GM21723 (cell line): Measurements from ENCODE around the gene PDK3.
A peak's percentile ranks its signal among the peaks of the same experiment; 100 is the strongest.

Experiments used
- ATAC-seq: cut with Tn5 transposase; IDR thresholded peaks from one replicate; pipeline ENCODE4 v1.9.1; 2021; ENCODE audit warnings: mild to moderate bottlenecking, moderate library complexity; ENCODE audit not compliant: unreplicated experiment

PDK3 gene

DNA sequence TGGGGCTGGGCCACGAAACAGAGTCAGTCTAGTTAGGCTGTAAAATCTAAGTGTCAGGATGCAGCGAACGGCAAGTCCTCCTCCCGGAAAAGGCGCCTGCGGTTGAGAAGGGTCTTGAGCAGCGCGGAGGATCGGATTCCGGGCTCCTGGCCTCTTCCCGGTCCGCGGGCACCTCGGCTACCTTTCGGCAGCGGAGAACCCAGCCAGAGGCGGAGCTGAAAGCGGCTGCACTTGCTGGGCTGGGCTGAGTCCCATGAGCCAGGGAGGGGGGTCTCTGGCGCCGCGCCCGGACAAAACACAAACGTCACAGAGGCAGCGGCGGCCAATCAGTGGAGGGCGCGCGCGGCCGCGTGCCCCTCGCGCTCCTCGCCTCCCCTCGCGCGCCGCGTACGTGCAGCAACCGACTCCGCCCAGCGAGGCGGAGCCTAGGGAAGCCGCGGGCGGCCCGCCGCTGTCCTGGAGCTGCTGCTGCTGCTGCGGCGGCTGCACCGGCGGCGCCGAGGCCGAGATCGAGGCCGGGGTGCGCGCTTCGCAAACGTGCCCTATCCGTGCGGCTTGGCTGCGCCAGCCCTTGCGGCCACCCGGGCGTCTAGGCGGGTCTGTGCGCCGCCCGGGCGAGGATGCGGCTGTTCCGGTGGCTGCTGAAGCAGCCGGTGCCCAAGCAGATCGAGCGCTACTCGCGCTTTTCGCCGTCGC lies at the start of gene PDK3:
Gene PDK3, plus strand, starts transcription at position 451 of the 696 bp plus-strand sequence. Its CDS starts 170 bp downstream, at position 621.
- peak; percentile 93 for ATAC-seq

DNA sequence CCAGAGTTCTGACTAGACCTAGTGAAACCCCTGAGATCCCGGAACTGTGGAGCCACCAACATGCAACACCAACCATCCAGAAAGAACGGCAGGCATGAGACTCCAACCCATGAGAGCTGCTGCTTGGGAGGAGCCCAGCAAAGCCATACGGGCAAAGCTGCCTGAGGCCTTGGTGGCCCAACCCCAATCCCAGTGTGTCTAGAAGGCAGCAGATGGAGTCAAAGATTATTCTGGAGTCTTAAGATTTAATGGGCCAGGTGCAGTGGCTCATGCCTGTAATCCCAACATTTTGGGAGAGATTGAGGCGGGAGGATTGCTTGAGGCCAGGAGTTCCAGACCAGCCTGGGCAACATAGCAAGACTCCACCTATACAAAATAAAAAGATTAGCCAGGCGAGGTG lies 49.2 kb upstream of the PDK3 start:
- ATAC-seq, result no peak

- no peak for ATAC-seq
Measured at GRCh38 chrX:24423960-24424359, 41.1 kb upstream of the PDK3 start.

DNA sequence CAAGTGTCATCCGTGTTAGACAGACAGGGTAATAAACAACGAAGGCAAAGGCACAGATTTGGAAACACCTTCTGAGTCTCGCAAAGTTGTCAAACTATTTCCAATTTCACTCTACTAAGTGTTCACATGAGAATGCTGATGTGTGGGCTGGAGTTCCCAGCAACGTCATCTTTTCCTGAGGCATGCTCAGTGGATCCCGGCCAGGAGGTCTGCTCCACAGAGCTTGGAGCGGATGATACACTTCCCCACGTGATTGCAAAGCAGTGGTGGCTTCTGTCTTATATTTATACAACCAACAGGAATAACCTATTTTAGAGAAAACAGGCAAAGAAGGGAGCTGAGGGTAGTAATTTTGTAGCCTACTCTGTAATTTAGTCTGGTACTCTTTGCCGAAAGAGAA lies 40.1 kb upstream of the PDK3 start:
- no peak for ATAC-seq

DNA sequence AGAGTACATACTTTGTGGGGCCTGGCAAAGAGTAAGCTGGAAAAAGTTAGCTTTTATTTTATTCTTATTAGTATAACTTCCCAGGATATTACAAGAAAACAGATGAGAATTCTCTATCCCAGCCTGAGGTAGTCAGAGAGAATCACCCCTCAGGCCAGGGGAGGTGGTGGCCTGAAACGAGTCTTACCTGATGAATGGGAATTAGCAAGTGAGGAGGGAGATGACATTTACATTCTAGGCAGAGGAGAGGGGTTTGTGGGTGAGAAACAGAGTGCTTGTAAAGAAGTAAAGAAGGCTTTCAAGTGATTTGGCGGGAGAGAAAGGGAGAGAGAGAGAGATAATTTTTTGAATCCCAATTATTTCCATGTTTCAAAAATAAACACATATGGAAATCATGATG lies 39.3 kb upstream of the PDK3 start:
- no peak for ATAC-seq

DNA sequence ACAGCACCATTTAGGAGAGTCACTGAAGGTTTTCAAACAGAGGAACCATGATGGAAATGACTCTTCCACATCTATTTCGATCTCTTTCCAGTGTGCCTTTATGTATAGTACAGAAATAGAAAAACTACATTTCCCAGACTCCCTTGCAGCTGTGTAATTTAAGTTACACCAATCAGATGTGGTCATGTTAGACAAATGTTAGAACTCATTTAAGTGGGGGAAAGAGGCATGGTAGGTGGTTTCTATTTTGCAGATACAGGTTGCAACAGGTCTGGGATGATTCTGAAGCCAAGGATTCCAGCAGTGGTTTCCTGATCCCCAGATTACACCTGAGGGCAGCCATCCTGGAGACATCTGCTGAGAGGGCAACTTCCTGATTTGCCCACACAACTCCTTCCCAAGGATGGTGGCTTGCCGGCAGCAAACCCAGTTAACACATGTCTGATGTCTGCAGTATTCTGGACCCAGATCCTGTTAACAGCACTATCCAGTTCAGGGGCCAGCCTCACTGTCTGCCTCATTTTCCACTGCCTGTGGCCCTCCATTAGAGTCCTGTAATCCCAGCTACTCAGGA lies 38.7 kb upstream of the PDK3 start:
- no peak for ATAC-seq

DNA sequence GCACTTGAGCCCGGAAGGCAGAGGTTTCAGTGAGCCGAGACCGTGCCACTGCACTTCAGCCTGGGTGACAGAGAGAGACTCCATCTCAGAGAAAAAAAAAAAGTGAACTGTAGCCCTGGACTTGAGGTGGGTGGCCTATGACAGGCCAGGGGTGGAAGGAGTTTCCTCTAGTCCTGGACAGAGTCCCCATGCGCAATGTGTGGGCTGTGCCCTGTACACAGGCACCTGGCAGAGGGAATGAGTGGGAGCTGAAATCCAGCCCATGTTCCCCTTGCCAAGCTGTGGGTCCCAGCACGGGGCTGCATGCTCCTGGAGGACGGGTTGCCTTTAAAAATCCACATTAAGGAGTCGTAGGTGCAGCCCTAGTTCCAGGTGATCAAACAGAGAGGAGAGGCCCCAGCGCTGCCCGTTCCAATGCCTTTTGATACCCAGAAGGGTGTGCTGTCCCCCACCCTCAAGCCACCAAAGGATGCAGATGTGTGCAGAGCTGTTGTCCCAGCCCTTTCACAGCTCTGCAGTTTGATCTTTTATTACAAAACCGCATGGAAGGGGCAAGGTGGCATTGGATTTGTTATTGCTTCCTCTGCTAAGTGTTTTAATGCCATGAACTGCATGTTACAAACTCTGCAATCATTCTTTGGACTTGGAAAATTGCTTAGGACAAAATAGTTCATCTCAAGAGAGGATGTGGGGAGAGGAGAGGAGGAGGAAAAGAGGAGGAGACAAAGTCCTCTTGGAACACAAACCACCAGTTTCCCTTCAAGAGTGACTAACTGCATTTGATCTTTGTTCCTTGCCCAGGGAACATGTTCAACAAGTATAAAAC lies 38.0 kb upstream of the PDK3 start:
- no peak for ATAC-seq

GRCh38 chrX:24427747-24428019 lies 37.4 kb upstream of the PDK3 start:
- ATAC-seq, result no peak

DNA sequence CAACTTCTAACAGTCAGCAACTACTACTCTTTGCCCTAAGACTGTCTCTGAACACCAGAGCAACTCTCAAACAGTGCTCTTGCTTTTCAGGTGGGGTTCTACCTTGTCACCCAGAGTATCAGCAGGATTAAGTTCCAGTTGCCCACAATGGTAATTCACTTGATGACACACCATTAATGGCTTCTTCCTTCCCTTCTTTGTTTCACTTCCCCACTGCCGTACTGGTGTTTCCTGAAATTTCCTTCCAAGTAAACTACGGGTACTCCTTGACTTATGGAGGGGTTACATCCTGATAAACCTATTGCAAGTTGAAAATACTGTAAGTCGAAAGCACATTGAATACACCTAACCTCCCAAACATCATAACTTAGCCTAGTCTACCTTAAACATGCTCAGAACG lies 36.6 kb upstream of the PDK3 start:
- no peak for ATAC-seq

GRCh38 chrX:24435060-24435459 lies 30.0 kb upstream of the PDK3 start:
- no peak for ATAC-seq

DNA sequence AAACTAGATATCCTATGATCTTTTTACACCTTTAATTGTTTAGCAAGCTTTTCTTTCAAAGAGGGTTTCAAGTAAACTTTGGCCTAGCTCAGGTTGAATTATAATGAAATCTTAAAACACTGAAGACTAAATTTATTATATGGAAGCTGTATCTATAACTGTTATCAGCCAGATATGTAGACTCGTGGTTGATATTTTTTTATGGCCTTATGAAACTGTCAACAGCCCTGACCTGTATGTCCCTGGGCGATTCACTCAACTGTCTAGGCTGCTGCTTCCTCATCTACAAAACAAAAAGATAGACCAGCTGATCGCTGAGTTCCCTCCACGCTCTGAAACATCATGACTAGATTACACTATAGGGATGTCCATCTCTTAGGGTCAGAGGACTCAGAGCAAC lies 21.2 kb upstream of the PDK3 start:
- no peak for ATAC-seq

DNA sequence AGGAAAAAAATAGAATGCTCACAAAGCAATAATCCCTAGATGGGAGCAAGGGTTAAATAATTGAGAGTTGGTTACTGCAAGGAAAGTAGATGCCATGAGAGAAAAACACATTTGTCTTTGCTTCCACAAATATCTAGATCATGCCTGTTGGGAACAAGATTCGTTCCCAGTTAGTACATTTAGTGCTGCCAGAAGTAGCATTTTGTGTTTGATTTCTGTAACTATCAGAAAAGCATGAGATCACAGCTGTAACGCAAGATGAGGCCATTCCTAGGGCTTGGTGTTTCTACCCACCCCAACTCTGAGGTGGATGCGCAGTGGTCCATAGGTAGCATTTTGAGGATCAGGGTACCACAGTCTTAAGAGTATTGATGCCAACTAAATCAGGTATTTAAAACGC lies 20.4 kb upstream of the PDK3 start:
- no peak for ATAC-seq

DNA sequence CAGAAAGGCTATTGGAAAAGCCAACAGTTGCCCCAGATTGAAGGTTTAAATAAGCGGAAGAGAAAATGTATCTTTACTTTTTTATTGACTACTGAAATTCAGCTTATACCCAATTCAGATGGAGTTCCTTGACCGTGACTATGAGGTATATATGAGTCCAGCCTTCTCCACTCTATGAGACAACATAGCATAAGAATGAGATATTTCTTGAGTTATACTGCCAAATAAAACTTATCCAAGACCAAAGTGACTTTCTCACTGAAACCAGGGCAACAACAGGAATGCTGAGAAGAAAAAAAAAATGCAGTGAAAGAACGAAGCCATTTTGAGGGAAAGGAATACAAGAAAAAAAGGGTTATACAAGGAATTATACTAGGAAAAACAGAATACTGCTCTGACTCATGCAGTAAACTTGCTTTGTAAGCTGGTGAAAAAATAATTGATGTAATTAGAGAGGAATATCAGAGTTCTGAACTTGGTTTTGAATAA lies 16.3 kb upstream of the PDK3 start:
- ATAC-seq, result no peak

DNA sequence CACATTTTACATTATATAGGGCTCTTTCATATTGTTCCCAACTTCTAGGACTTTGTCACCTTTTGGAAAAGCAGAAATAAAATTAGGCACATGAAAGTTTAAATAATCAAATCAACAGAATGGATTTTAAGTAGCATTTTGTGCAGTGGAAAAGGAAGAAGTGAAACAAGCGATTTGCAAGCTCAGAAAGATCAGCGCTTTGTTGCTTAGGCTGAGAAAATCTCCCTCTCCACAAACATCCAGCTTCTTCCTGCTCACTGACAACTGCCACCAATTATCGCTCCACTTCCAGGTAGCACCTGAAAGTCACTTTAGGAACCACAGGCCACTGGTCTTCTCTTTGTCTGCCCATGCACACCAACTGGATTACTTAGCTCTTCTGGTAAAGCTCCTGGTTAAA lies 2.0 kb upstream of the PDK3 start:
- ATAC-seq, result no peak

GRCh38 chrX:24464498-24464835 lies 619 bp upstream of the PDK3 start:
- no peak for ATAC-seq

DNA sequence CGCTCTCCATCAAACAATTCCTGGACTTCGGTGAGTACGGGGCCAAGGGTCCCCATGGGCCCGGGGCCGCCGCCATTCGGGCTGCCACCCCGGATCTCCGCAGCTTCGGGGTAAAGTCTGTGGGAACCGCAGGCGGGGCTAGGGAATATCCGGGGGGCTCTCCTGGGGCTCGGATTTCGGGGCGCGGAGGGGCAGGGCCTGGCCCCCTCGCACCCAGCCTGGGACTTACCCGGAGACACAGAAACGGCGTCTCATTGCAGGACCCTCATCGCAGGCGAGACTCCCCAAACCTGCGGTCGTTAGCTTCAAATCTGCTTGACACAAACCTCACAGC lies 413 bp downstream of the PDK3 start:
- ATAC-seq, result peak; percentile 18

- ATAC-seq, result no peak
Measured at GRCh38 chrX:24466025-24466424, 939 bp downstream of the PDK3 start.

DNA sequence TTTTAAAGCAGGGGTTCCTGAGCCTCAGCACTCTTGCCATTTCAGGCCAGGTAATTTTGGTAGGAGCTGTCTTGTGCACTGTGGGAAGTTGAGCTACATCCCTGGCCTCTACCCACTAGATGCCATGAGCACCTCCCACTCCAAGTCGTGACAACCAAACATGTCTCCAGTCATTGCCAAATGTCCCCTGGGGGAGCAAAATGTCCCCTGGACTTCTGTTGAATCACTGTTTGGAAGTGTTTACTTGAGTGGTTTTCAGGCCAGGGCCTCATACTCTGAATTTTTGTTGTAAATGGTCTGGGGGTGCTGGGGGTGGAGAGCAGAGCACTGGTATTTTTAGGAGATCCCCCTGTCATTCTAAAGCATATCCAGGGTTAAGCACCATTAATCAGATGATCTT lies 3.2 kb downstream of the PDK3 start:
- no peak for ATAC-seq

- ATAC-seq, result no peak
Measured at GRCh38 chrX:24471808-24472207, 6.7 kb downstream of the PDK3 start.

GRCh38 chrX:24475480-24475879 lies 10.4 kb downstream of the PDK3 start:
- ATAC-seq, result no peak

DNA sequence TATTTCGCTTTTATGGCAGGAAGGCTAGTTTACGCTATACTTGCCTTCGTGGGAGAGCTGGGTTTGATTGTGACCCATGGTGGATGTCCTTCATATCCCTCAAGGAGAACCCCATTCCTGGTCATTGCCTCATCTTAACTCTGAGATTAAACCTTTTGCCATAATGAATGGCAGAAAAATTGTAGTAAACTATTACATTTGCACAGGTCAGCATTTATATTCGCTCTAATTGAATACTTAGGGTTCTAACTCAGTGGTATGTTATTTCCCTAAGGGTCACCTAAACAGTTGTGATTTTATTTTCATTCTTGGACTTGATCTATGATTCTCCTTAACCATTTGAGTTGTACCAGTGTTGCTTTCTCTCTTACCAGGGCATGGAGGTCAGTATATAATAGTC lies 13.4 kb downstream of the PDK3 start:
- no peak for ATAC-seq

DNA sequence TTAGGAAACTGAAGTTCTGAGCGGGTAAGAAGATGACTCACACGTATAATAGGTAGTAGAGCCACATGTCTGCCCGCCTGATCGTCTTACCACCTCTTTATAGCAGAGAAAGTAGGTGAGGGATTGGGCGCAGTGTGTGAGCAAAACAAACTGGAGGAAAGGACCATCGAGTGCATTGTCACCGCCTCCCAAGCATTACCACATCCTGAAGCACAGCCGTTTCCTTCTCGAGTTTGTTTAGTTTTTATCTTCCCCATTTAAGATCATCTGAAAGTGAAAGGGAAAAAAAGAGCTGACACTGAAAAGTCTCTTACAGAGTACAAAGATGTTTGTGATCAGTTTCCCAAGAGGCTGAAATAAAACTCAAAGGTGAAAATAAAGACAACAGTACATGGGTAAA lies 14.8 kb downstream of the PDK3 start:
- peak; percentile 90 for ATAC-seq
